ENCODE results near the gene MYH11.

DNA sequence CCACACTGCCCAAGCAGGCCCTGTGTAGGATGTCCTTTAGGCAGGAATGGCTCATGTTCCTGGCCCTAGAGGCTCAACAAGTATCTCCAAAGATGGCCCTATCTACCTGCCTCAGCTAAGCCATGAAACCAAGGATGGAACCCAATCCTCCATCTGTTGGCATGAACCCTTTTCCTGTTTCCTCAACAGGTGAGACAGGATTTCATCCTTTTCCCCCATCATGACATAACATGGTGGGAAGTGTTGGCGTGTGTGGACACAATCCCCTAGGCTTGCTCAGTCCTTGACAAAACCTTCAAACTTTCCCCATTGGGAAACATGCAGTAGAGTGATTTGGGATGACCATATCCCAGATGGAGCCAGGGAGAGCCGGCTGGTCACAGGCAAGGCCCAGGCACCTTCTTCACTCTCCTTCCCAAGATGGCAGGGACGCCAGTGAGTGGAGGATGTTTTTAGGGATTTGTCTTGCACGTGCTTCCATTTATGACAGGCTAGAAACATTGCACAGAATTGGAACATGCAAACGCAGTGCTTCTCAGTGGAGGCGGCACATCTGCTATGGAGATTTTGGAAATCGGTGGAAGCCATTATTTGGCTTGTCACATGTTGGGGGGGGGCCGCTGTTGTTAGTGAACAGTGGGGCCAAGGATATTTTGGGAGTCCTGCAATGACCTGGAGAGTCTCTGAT, 77.0 kb downstream of the MYH11 start:
- TF ChIP-seq GATA2 (IDR thresholded peaks at IDR 0.05; ENCODE audit: low read depth, low read length) (no peak), GATA3 (IDR thresholded peaks at IDR 0.05; ENCODE audit: low read depth, low read length) (no peak)

Measured in SH-SY5Y (cell line).